ENCODE measurements around the gene CYTH1. TPM values are rescaled to one million over a fixed set of nuclear protein-coding genes. Genes with fewer than 3 reads are reported as not detected.

Gene CYTH1
- total RNA-seq, 3 donors from 2014 or later = 55.9 to 99.3 (median 82.8) TPM

DNA sequence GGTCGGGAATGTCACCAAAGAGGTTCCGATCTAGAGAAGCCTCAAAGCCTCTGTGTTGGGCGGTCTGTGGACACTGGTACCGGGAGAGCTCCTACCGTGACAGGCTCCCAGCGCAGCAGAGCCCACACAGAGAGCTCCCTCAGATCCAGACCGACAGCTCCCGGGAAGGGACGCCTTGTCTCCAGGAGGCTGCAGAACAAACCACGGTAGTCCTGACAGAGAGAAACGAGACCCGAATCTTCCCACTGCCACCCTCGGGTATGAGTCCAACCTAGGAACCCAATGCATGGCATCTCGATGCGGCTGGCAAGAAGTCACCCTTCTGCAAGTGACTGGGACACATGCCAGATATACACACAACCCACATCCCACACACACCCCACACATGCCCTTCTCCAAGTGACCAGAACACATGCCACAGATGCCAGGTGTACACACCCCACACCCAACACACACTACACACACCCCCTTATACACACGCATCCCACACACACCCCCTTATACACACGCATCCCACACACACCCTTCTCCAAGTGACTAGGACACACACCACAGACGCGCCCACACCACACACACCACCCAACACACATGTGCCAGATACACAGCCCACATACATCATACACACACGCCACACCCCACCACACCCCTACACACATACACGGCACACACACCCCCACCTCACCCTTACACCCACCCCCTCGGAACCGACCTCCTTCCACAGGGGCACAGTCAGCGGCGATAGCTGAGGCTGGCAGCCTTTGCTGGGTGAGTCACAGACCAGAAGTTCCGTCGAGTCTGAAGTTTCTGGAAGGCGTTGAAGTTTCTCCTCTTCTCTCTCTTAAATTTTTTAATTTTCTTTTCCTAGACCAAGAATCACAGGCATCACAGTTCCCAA is 15.9 kb upstream of the CYTH1 start:
- peaks cover 56% of the 10 kb centered on the region for H3K4me1 Mint-ChIP-seq (ENCODE audit: low read depth)
- no peak overlapping the region for H3K4me3 Mint-ChIP-seq
- no peaks in the 10 kb centered on the region for H3K27me3 Mint-ChIP-seq (ENCODE audit: low read depth)
- peaks cover 76% of the 10 kb centered on the region for H3K36me3 Mint-ChIP-seq (ENCODE audit: insufficient read depth)
- DNase-seq (no peak), ATAC-seq (peak in 1 of 2 donors; percentile 28)
- no peaks in the 10 kb centered on the region for H3K9me3 Mint-ChIP-seq

DNA sequence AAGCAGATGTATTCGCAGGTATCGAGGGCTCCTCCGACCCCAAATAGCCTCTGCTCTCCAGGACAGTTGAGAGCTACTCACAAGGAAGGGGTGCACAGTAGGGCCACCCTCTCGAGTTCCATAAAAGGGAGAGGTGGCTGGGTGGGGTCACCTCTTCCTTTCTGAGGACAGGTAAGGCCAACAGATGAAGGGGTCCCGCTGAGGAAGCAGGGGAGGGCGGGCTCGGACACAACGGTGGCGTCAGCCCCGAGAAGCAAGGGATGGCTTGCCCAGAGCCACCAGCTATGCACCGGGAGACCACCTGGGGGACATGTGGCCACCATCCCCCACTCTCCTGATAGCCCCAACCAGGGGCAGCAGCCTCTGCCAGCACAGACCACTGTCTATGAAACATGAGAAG is 15.1 kb upstream of the CYTH1 start:
- DNase-seq = no peak
- no peaks in the 10 kb centered on the region for H3K27me3 Mint-ChIP-seq (ENCODE audit: low read depth)
- no peak overlapping the region for H3K4me3 Mint-ChIP-seq
- peaks cover 74% of the 10 kb centered on the region for H3K36me3 Mint-ChIP-seq (ENCODE audit: insufficient read depth)
- peaks cover 55% of the 10 kb centered on the region for H3K4me1 Mint-ChIP-seq (ENCODE audit: low read depth)
- no peak for ATAC-seq
- H3K9me3 Mint-ChIP-seq = no peaks in the 10 kb centered on the region

DNA sequence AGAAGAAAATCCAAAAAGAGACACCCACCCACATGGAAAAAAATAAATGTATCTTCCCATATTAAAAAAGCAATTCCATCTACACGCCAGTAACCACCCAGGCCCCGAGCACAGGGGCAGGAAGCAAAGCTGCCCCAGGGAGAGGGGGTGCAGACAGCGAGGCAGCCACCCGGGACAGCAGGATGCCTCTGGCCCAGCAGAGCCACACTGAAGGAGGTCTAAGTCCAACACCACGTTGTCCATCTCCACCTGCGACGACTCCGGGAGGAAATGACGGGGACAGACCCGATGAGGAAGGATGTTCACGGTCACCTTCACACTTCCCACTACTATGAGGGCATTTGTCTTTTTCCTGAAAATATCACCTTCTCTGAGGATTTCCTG is 14.4 kb upstream of the CYTH1 start:
- Mint-ChIP-seq H3K36me3 (ENCODE audit: insufficient read depth) (peaks cover 77% of the 10 kb centered on the region), H3K4me1 (ENCODE audit: low read depth) (peaks cover 62% of the 10 kb centered on the region), H3K27me3 (ENCODE audit: low read depth) (no peaks in the 10 kb centered on the region)

DNA sequence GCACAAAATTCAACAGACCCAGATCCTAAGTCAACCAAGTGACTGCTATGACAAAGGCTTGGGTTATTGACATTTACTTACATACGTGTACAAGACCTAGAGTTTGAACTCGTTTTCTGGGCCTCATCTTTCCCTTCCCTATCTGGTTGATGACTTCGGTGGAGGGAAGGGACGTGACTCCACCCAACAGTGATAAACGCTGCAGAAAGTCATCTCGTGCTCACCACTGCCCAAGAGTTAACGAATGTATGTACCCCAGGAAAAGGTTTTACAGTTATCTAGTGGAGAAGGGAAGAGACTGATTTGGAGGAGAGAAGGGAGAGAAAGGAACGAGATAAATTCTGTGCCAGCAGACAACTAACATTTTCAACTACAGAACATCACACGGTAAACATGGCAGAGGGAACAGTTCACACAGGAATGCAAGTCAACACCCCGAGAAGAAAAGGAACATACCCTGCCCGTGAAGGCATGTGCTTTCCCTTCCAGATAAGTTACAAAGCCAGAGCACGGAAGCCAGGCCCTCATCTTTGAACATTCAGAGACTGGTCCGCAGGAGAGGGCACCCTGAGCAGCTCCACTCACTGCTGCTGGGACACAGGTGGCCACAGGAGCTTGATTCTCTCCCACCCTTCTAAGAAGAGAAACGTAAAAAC is 13.9 kb upstream of the CYTH1 start:
- no peak for ATAC-seq
- Mint-ChIP-seq H3K9me3 (no peaks in the 10 kb centered on the region), H3K27me3 (ENCODE audit: low read depth) (no peaks in the 10 kb centered on the region), H3K4me1 (ENCODE audit: low read depth) (peaks cover 65% of the 10 kb centered on the region), H3K4me3 (no peak overlapping the region), H3K36me3 (ENCODE audit: insufficient read depth) (peaks cover 74% of the 10 kb centered on the region)
- DNase-seq = no peak

More for the DNA sequence above, 14.4 kb upstream of the CYTH1 start:
- no peak overlapping the region for H3K4me3 Mint-ChIP-seq
- no peaks in the 10 kb centered on the region for H3K9me3 Mint-ChIP-seq
- no peak for ATAC-seq
- no peak for DNase-seq

DNA sequence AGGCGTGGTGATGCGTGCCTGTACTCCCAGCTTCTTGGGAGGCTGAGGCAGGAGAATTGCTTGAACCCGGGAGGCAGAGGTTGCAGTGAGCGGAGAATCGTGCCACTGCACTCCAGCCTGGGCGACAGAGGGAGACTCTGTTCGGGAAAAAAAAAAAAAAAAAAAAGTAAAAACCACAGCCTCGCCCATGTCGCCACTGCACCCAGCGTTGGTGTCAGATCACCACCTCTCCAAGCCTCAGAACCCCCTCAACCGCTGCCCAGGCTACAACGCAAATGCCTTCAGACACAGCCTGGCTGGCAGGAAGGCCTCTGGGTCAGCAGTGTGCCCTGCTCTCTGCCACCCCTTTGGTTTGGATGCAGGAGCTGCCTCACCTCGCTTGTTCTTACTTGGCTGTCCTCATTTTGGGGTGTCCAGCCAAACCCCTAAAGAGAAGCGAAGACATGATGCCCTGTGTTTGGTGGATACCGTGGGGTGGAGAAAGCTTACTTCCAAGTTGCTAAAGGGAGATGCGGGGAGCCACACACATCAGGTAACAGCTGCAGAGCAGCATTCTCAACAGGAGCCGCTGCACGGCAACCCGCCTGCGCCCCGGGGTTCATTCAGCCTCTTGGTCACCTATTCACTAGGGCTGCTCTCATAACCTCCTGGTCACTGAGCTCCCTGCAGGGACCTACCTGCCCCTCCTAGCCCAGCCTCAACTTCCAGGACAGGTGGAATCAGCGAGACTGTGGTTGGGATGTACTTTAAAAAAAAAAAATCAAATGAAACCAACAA is 13.0 kb upstream of the CYTH1 start:
- Mint-ChIP-seq H3K4me1 (ENCODE audit: low read depth) (peaks cover 67% of the 10 kb centered on the region), H3K27me3 (ENCODE audit: low read depth) (no peaks in the 10 kb centered on the region)
- ATAC-seq = no peak

DNA sequence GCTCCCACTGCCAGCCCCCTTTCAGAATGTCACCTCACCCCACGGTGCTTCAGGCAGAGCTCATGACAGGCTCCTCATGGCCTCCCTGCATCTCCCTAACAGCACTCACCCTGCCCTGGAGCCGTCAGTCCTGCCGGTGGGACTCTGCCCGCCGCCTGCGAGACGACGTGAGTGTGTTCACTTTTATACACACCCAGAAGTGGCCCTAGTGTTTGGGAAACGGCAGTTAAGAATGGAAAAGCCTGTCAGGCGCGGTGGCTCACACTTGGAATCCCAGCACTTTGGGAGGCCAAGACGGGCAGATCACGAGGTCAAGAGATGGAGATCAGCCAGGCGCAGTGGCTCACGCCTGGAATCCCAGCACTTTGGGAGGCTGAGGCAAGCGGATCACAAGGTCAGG is 12.3 kb upstream of the CYTH1 start:
- H3K4me3 Mint-ChIP-seq = no peak overlapping the region
- peaks cover 64% of the 10 kb centered on the region for H3K36me3 Mint-ChIP-seq (ENCODE audit: insufficient read depth)
- no peaks in the 10 kb centered on the region for H3K9me3 Mint-ChIP-seq
- no peaks in the 10 kb centered on the region for H3K27me3 Mint-ChIP-seq (ENCODE audit: low read depth)
- no peak for ATAC-seq
- no peak for DNase-seq
- H3K4me1 Mint-ChIP-seq (ENCODE audit: low read depth) = peaks cover 69% of the 10 kb centered on the region

More for the DNA sequence above, 13.0 kb upstream of the CYTH1 start:
- no peaks in the 10 kb centered on the region for H3K9me3 Mint-ChIP-seq
- no peak overlapping the region for H3K4me3 Mint-ChIP-seq
- peaks cover 68% of the 10 kb centered on the region for H3K36me3 Mint-ChIP-seq (ENCODE audit: insufficient read depth)
- DNase-seq = no peak

DNA sequence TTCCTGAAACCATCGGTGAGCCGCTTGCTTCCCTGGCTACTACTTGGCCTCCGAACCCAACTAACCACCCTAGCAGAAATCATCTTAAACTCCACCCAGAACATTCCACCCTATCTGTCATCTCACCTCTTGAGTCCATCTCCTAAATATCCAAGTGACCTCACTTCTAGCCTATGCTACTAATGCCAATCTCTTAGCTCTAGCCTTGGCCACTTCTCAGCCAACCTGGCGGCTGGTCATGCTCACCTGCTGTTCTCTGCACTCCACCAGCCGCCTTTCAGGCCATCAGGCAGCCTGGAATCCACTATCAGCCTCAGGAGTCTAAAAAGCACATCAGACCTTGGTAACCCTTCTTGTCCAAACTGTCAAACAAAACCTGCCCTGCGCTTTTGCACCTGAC is 11.9 kb upstream of the CYTH1 start:
- peaks cover 59% of the 10 kb centered on the region for H3K36me3 Mint-ChIP-seq (ENCODE audit: insufficient read depth)
- peaks cover 68% of the 10 kb centered on the region for H3K4me1 Mint-ChIP-seq (ENCODE audit: low read depth)
- no peaks in the 10 kb centered on the region for H3K27me3 Mint-ChIP-seq (ENCODE audit: low read depth)
- H3K9me3 Mint-ChIP-seq = no peaks in the 10 kb centered on the region
- H3K4me3 Mint-ChIP-seq = no peak overlapping the region
- ATAC-seq (no peak), DNase-seq (no peak)

- H3K9me3 Mint-ChIP-seq = no peaks in the 10 kb centered on the region
- no peak overlapping the region for H3K4me3 Mint-ChIP-seq
- H3K27me3 Mint-ChIP-seq (ENCODE audit: low read depth) = no peaks in the 10 kb centered on the region
- ATAC-seq = no peak
- peaks cover 64% of the 10 kb centered on the region for H3K4me1 Mint-ChIP-seq (ENCODE audit: low read depth)
- no peak for DNase-seq
- H3K36me3 Mint-ChIP-seq (ENCODE audit: insufficient read depth) = peaks cover 54% of the 10 kb centered on the region
Measured at GRCh38 chr17:78793415-78793814, 11.3 kb upstream of the CYTH1 start.

- no peaks in the 10 kb centered on the region for H3K27me3 Mint-ChIP-seq (ENCODE audit: low read depth)
- ATAC-seq (peak in 1 of 2 donors; percentile 21), DNase-seq (no peak)
- H3K4me1 Mint-ChIP-seq (ENCODE audit: low read depth) = peaks cover 67% of the 10 kb centered on the region
- peaks cover 49% of the 10 kb centered on the region for H3K36me3 Mint-ChIP-seq (ENCODE audit: insufficient read depth)
- no peak overlapping the region for H3K4me3 Mint-ChIP-seq
- H3K9me3 Mint-ChIP-seq = no peaks in the 10 kb centered on the region
Measured at GRCh38 chr17:78791840-78792709, 10.0 kb upstream of the CYTH1 start.

- ATAC-seq (no peak), DNase-seq (no peak)
- H3K36me3 Mint-ChIP-seq (ENCODE audit: insufficient read depth) = peaks cover 34% of the 10 kb centered on the region
- H3K27me3 Mint-ChIP-seq (ENCODE audit: low read depth) = no peaks in the 10 kb centered on the region
- no peak overlapping the region for H3K4me3 Mint-ChIP-seq
- H3K9me3 Mint-ChIP-seq = no peaks in the 10 kb centered on the region
- peaks cover 61% of the 10 kb centered on the region for H3K4me1 Mint-ChIP-seq (ENCODE audit: low read depth)
Measured at GRCh38 chr17:78790552-78790951, 8.5 kb upstream of the CYTH1 start.

DNA sequence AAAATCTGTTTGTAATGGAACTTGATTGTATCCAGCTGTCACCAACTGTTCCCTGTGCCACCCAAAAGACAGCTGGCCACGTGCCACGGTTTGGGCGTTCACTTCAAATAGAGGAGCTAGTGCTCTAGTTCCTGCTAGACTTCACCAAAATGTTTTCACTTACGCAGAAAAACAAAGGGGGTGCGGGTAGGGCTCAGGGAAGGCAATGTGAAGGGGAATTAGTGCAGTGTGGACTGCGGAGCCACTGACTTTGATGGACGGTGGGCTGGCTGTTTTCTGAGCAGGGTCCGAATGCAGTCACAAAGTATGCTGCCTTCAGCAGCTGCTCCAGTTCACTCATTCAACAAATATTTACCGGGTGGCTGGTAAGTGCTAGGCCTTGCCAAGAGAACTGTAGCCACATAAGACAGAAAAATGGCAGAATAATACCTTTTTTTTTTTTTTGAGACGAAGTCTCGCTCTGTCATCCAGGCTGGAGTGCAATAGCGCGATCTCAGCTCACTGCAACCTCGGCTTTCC is 7.6 kb upstream of the CYTH1 start:
- ATAC-seq = peak; percentile 15 to 27

DNA sequence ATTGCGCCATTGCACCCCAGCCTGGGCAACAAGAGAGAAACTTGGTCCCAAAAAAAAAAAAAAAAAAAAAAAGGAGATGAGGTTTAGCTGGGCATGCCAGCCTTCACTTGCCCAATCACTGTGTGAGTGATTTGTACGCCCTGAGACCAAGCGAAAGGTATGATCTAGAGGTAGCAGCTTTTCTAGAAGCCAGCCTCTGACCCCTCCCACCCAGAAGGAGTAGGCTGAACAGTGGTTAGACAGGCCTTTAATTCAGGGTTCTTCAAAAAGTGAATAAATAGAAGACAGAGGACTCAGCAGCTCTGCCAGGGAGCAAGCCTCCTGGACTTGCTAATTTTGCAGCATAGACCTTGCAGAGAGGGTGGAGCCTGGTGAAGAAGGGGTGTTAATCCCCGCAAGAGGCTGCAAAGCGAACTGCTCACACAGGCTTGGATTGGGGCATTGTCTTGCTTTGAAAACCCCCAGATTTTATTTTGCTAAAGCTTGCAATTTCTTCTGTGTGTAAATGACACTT is 7.1 kb upstream of the CYTH1 start:
- Mint-ChIP-seq H3K4me3 (no peak overlapping the region), H3K27me3 (ENCODE audit: low read depth) (no peaks in the 10 kb centered on the region), H3K9me3 (no peaks in the 10 kb centered on the region), H3K4me1 (ENCODE audit: low read depth) (peaks cover 70% of the 10 kb centered on the region), H3K36me3 (ENCODE audit: insufficient read depth) (peaks cover 25% of the 10 kb centered on the region)
- ATAC-seq (peak; percentile 42 to 45), DNase-seq (no peak)

More for the DNA sequence above, 7.6 kb upstream of the CYTH1 start:
- Mint-ChIP-seq H3K4me1 (ENCODE audit: low read depth) (peaks cover 69% of the 10 kb centered on the region), H3K36me3 (ENCODE audit: insufficient read depth) (peaks cover 28% of the 10 kb centered on the region), H3K27me3 (ENCODE audit: low read depth) (no peaks in the 10 kb centered on the region), H3K9me3 (no peaks in the 10 kb centered on the region), H3K4me3 (no peak overlapping the region)
- DNase-seq = no peak

GRCh38 chr17:78788451-78788850 is 6.4 kb upstream of the CYTH1 start:
- DNase-seq (no peak), ATAC-seq (no peak)
- Mint-ChIP-seq H3K36me3 (ENCODE audit: insufficient read depth) (peaks cover 19% of the 10 kb centered on the region), H3K4me3 (no peak overlapping the region), H3K4me1 (ENCODE audit: low read depth) (peaks cover 71% of the 10 kb centered on the region), H3K27me3 (ENCODE audit: low read depth) (no peaks in the 10 kb centered on the region), H3K9me3 (no peaks in the 10 kb centered on the region)

All from activated T-cell treated with anti-CD3 and anti-CD28 coated beads, Interleukin-2, amount 50 U/mL, for 4 hours (primary cell).